ENCODE measurements around the gene ATOH8. TPM values are rescaled to one million over a fixed set of nuclear protein-coding genes. Genes with fewer than 3 reads are reported as not detected.

Gene ATOH8
- polyA plus RNA-seq, 1 of the 3 experiments (the other 2 are of a cell fraction), result 5.6 TPM

DNA sequence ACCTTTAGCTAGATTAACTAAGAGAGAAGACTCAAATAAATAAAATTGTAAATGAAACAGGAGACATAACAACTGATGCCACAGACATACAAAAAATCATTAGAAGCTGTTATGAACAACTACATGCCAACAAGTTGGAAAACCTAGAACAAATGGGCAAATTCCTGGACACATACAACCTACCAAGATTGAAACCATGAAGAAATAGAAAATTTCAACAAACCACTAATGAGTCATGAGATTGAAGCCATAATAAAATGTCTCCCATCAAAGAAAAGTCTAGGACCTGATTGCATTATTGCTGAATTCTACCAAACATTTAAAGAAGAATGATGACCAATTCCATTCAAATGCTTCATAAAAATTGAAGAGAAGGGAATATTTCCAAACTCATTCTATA is 80.7 kb downstream of the ATOH8 start:
- no peak overlapping the region for H3K4me3 ChIP-seq (ENCODE audit: low read depth in 2 of 2, low read length in 1 of 2)
- no peak overlapping the region for H3K9ac ChIP-seq
- H4K20me1 ChIP-seq (ENCODE audit: insufficient read depth), result no peaks in the 10 kb centered on the region
- no peaks in the 10 kb centered on the region for H3K27me3 ChIP-seq (ENCODE audit: insufficient read depth)
- ChIA-PET CTCF (no interaction called here), POLR2A (no interaction called here)
- peaks cover 3 to 4% of the 10 kb centered on the region in 2 experiments for H3K36me3 ChIP-seq (replicated peaks in 1 of 2; ENCODE audit: control insufficient read depth in 1 of 2, insufficient read depth in 2 of 2, low read length in 1 of 2)
- H3K9me3 ChIP-seq, result no peaks in the 10 kb centered on the region
- H3K4me2 ChIP-seq, result no peak overlapping the region
- DNase-seq, result no peak
- H3F3A ChIP-seq (replicated peaks; ENCODE audit: insufficient read depth), result no peaks in the 10 kb centered on the region
- no peak overlapping the region for H3K27ac ChIP-seq (ENCODE audit: low read depth in 2 of 2, low read length in 1 of 2)
- no peaks in the 10 kb centered on the region for H3K79me2 ChIP-seq (ENCODE audit: insufficient read depth)
- H2AFZ ChIP-seq (ENCODE audit: low read depth), result no peak overlapping the region
- no peaks in the 10 kb centered on the region for H3K9me2 ChIP-seq
- no peak for TF ChIP-seq RXRA (IDR thresholded peaks at IDR 0.05; ENCODE audit: borderline replicate concordance, low read depth)
- TF ChIP-seq, protein P1, sequence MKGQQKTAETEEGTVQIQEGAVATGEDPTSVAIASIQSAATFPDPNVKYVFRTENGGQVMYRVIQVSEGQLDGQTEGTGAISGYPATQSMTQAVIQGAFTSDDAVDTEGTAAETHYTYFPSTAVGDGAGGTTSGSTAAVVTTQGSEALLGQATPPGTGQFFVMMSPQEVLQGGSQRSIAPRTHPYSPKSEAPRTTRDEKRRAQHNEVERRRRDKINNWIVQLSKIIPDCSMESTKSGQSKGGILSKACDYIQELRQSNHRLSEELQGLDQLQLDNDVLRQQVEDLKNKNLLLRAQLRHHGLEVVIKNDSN (IDR thresholded peaks at IDR 0.05; ENCODE audit: borderline replicate concordance, low read depth), result no peak
- TF ChIP-seq NFIC (IDR thresholded peaks at IDR 0.05; ENCODE audit: borderline replicate concordance), result no peak
- no peaks in the 10 kb centered on the region for H3K4me1 ChIP-seq (ENCODE audit: control insufficient read depth in 1 of 2, insufficient read depth in 2 of 2, low read depth in 1 of 2, low read length in 1 of 2)

Small RNA genes lying within 50 kb of the gene (small RNA-seq; reads per million reads assigned to genes)
- gene MIR6071 (0 reads per million in 7 experiments), gene RN7SKP83 (0 reads per million in 7 experiments), gene RNU1-38P (0 to 3.6 (median 0) reads per million in 7 experiments)

Other genes with a start within 250 kb of the ATOH8 start
- 187 and 326 TPM in 2 replicates for gene MAT2A, start 214.8 kb upstream of the ATOH8 start, polyA plus RNA-seq (2012; rRNA removed)
- gene GGCX, start 192.5 kb upstream of the ATOH8 start, polyA plus RNA-seq (2012; rRNA removed), result 26.5 and 34.5 TPM in 2 replicates
- gene VAMP8, start 176.4 kb upstream of the ATOH8 start, polyA plus RNA-seq (2012; rRNA removed), result 0.72 and 1.3 TPM in 2 replicates
- 9.8 and 12.0 TPM in 2 replicates for gene VAMP5, start 169.6 kb upstream of the ATOH8 start, polyA plus RNA-seq (2012; rRNA removed)
- 312 and 353 TPM in 2 replicates for gene RNF181, start 158.2 kb upstream of the ATOH8 start, polyA plus RNA-seq (2012; rRNA removed)
- gene TMEM150A, start 151.3 kb upstream of the ATOH8 start, polyA plus RNA-seq (2012; rRNA removed), result 20.2 TPM in 2 replicates
- gene C2orf68, start 141.9 kb upstream of the ATOH8 start, polyA plus RNA-seq (2012; rRNA removed), result 14.5 and 24.3 TPM in 2 replicates
- 49.1 and 50.3 TPM in 2 replicates for gene USP39, start 137.8 kb upstream of the ATOH8 start, polyA plus RNA-seq (2012; rRNA removed)
- gene SFTPB, start 85.8 kb upstream of the ATOH8 start, polyA plus RNA-seq (2012; rRNA removed), result not detected in 2 replicates
- not detected in 2 replicates for gene GNLY, start 59.6 kb upstream of the ATOH8 start, polyA plus RNA-seq (2012; rRNA removed)
- 37.6 and 55.7 TPM in 2 replicates for gene ST3GAL5, start 135.0 kb downstream of the ATOH8 start, polyA plus RNA-seq (2012; rRNA removed)

All from SK-N-SH (cell line).